IMR-90 (cell line): ENCODE measurements around the gene SLIT1.

Source experiments
- CEBPB ChIP-seq: IDR thresholded peaks from 2 replicates; pipeline ENCODE4 v1.6.1; 2012; ENCODE audit warnings: low read depth, low read length, improper control_type of control experiment
- FOS ChIP-seq: fragments of 150-350 bp; IDR thresholded peaks from 2 replicates; pipeline ENCODE4 v1.6.1; 2016; ENCODE audit warnings: low read depth, low read length
- MAZ ChIP-seq: IDR thresholded peaks from 2 replicates; pipeline ENCODE4 v1.6.1; 2012; ENCODE audit warnings: low read depth, mild to moderate bottlenecking, low read length, improper control_type of control experiment, moderate library complexity, borderline replicate concordance
- MXI1 ChIP-seq: IDR thresholded peaks from 2 replicates; pipeline ENCODE4 v1.6.1; 2012; ENCODE audit warnings: low read depth, mild to moderate bottlenecking, low read length, moderate library complexity, borderline replicate concordance
- NFE2L2 ChIP-seq: fragments of 150-350 bp; IDR thresholded peaks from 2 replicates; pipeline ENCODE4 v1.6.1; 2016; ENCODE audit warnings: low read depth, mild to moderate bottlenecking, low read length
- POLR2A ChIP-seq: IDR thresholded peaks from 2 replicates; pipeline ENCODE4 v1.6.1; 2012; ENCODE audit warnings: mild to moderate bottlenecking, low read depth, low read length
- RFX5 ChIP-seq: IDR thresholded peaks from 2 replicates; pipeline ENCODE4 v1.8.0; 2012; ENCODE audit warnings: low read depth, mild to moderate bottlenecking, low read length, moderate library complexity
- TF ChIP-seq, protein P1 (sequence below): conservative IDR thresholded peaks from 2 replicates; pipeline ENCODE4 v1.5.1; 2012; ENCODE audit warnings: mild to moderate bottlenecking, low read depth, low read length, improper control_type of control experiment
- TF ChIP-seq, protein P2 (sequence below): fragments of 150-350 bp; IDR thresholded peaks from 2 replicates; pipeline ENCODE4 v1.6.1; 2016; ENCODE audit warnings: low read depth, mild to moderate bottlenecking, low read length, moderate library complexity, borderline replicate concordance

DNA sequence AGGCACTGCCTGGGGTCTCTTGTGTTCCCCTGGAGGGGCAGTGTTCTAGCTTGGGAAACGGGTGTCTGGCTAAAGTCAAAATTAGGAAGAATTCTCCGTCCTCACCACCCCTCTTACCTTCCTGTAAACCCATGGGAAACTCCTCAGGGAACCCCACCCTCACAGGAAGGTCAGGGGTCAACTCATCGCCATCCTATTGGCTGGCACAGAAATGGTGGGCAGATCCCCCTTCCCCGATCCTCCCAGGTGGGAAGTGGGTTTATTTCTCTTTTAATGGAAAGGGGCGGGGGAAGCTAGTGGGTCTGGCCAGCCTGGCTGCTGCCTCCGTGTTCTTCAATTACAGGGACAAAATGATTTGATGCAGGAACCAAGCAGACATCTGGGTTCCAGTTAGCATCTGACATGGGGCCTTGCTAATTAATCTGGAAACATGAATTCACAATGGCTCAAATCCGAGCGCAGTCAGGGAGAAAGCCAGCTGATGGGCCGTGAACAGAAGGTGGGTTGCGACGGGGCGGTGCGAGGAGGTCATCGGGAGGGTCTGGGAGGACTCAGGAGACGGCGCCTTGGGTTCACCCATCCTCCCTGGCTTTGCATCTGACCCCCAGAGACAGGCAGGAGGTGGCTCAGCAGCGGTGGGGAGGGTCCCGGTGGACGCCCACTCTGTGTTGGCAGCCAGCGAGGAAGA is 66.6 kb downstream of the SLIT1 start:
- TF ChIP-seq, protein P1, sequence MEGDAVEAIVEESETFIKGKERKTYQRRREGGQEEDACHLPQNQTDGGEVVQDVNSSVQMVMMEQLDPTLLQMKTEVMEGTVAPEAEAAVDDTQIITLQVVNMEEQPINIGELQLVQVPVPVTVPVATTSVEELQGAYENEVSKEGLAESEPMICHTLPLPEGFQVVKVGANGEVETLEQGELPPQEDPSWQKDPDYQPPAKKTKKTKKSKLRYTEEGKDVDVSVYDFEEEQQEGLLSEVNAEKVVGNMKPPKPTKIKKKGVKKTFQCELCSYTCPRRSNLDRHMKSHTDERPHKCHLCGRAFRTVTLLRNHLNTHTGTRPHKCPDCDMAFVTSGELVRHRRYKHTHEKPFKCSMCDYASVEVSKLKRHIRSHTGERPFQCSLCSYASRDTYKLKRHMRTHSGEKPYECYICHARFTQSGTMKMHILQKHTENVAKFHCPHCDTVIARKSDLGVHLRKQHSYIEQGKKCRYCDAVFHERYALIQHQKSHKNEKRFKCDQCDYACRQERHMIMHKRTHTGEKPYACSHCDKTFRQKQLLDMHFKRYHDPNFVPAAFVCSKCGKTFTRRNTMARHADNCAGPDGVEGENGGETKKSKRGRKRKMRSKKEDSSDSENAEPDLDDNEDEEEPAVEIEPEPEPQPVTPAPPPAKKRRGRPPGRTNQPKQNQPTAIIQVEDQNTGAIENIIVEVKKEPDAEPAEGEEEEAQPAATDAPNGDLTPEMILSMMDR = no peak
- TF ChIP-seq NFE2L2 (no peak), POLR2A (no peak), RFX5 (no peak), MAZ (no peak), CEBPB (no peak), FOS (no peak), MXI1 (no peak)
- TF ChIP-seq, protein P2, sequence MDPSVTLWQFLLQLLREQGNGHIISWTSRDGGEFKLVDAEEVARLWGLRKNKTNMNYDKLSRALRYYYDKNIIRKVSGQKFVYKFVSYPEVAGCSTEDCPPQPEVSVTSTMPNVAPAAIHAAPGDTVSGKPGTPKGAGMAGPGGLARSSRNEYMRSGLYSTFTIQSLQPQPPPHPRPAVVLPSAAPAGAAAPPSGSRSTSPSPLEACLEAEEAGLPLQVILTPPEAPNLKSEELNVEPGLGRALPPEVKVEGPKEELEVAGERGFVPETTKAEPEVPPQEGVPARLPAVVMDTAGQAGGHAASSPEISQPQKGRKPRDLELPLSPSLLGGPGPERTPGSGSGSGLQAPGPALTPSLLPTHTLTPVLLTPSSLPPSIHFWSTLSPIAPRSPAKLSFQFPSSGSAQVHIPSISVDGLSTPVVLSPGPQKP = no peak
